A673 (cell line): Measurements from ENCODE around the gene ERC1. TPM values are rescaled to one million over a fixed set of nuclear protein-coding genes. Genes with fewer than 3 reads are reported as not detected.

Experiments used
- BruUV-seq: library from RNA; stranded (reverse); fragments of 400-500 nt; replicated peaks from 2 replicates; lab custom pipeline; 2021; lab: Mats Ljungman, UMichigan
- CTCF ChIA-PET: fragments of 300-600 bp; sonication (Branson Sonifier 250); formaldehyde crosslinking; loops from one replicate; lab custom pipeline; 2022; ENCODE audit warnings: antibody characterized with exemption; lab: Charles Lee
- POLR2A ChIA-PET: fragments of 300-600 bp; sonication (Branson Sonifier 250); formaldehyde crosslinking; loops from one replicate; lab custom pipeline; 2022; ENCODE audit warnings: antibody characterized with exemption; ENCODE audit not compliant: low non-redundant PET; lab: Charles Lee
- DNase-seq: peaks from one replicate; pipeline ENCODE4 v3.0.0-alpha.2; 2015; ENCODE audit warnings: low spot score
- H3K27ac ChIP-seq: fragments of 200-600 bp; sonication (generic); 2 replicates; pipeline ENCODE4 v1.5.1; 2016; ENCODE audit warnings: mixed run types, low read depth, mild to moderate bottlenecking, mixed read lengths, antibody characterized with exemption, low read length; ENCODE audit not compliant: poor library complexity, severe bottlenecking
- H3K27me3 ChIP-seq: fragments of 200-600 bp; sonication (generic); replicated peaks from 2 replicates; pipeline ENCODE4 v1.6.1; 2017; ENCODE audit warnings: mixed run types, low read depth, mild to moderate bottlenecking, mixed read lengths, antibody characterized with exemption, low read length; ENCODE audit not compliant: insufficient read depth, poor library complexity
- H3K36me3 ChIP-seq: fragments of 200-600 bp; sonication (generic); 2 replicates; pipeline ENCODE4 v1.6.1; 2016; ENCODE audit warnings: mixed run types, mild to moderate bottlenecking, mixed read lengths, antibody characterized with exemption, low read length; ENCODE audit not compliant: insufficient read depth, poor library complexity, severe bottlenecking
- H3K4me1 ChIP-seq: fragments of 200-600 bp; sonication (generic); 2 replicates; pipeline ENCODE4 v1.6.1; 2017; ENCODE audit warnings: mixed run types, mild to moderate bottlenecking, mixed read lengths, antibody characterized with exemption, low read length; ENCODE audit not compliant: insufficient read depth, poor library complexity, severe bottlenecking
- H3K4me3 ChIP-seq: fragments of 200-600 bp; sonication (generic); 2 replicates; pipeline ENCODE4 v1.5.1; 2016; ENCODE audit warnings: low read depth, mixed run types, mild to moderate bottlenecking, mixed read lengths, low read length; ENCODE audit not compliant: poor library complexity, severe bottlenecking
- H3K9me3 ChIP-seq: fragments of 200-600 bp; sonication (generic); 2 replicates; pipeline ENCODE4 v1.6.1; 2016; ENCODE audit warnings: mixed run types, low read depth, mild to moderate bottlenecking, mixed read lengths, antibody characterized with exemption, low read length; ENCODE audit not compliant: poor library complexity, severe bottlenecking
- EZH2 ChIP-seq: fragments of 200-600 bp; sonication (generic); IDR thresholded peaks from 2 replicates; pipeline ENCODE4 v1.6.1; 2017; ENCODE audit warnings: borderline replicate concordance, low read depth, mild to moderate bottlenecking, mixed read lengths, antibody characterized with exemption, low read length; ENCODE audit not compliant: poor library complexity, severe bottlenecking
- intact Hi-C: fragments of 100-400 bp; cut with micrococcal nuclease; formaldehyde crosslinking; loops from one replicate; pipeline ENCODE4 v1.10.0; 2022; ENCODE audit not compliant: unreplicated experiment
- total RNA-seq: library from RNA; stranded (reverse); gene quantifications from 2 replicates; pipeline ENCODE4 v1.2.3, GENCODE V29; 2021
- TF ChIP-seq, protein P1 (sequence below): fragments of 300-800, 200-600 bp; sonication (generic); conservative IDR thresholded peaks from 2 replicates; pipeline ENCODE4 v1.5.1; 2017; ENCODE audit warnings: low read depth, mild to moderate bottlenecking, antibody characterized with exemption, low read length, moderate library complexity, mixed read lengths

ERC1 gene
- total RNA-seq, 1 experiment from 2014 or later = 60.7 TPM

GRCh38 chr12:1041478-1041877, 50.5 kb downstream of the ERC1 start:
- DNase-seq = no peak
- H3K36me3 ChIP-seq = no peaks in the 10 kb centered on the region
- H3K4me1 ChIP-seq = peaks cover 7% of the 10 kb centered on the region
- H3K4me3 ChIP-seq = no peak overlapping the region
- no peaks in the 10 kb centered on the region for H3K9me3 ChIP-seq
- BruUV-seq = no TSS peak
- CTCF ChIA-PET = no interaction called here
- no peak overlapping the region for H3K27ac ChIP-seq
- POLR2A ChIA-PET = no interaction called here
- intact Hi-C loops = no loop called here
- TF ChIP-seq EZH2 = no peak
- TF ChIP-seq, protein P1, sequence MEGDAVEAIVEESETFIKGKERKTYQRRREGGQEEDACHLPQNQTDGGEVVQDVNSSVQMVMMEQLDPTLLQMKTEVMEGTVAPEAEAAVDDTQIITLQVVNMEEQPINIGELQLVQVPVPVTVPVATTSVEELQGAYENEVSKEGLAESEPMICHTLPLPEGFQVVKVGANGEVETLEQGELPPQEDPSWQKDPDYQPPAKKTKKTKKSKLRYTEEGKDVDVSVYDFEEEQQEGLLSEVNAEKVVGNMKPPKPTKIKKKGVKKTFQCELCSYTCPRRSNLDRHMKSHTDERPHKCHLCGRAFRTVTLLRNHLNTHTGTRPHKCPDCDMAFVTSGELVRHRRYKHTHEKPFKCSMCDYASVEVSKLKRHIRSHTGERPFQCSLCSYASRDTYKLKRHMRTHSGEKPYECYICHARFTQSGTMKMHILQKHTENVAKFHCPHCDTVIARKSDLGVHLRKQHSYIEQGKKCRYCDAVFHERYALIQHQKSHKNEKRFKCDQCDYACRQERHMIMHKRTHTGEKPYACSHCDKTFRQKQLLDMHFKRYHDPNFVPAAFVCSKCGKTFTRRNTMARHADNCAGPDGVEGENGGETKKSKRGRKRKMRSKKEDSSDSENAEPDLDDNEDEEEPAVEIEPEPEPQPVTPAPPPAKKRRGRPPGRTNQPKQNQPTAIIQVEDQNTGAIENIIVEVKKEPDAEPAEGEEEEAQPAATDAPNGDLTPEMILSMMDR = no peak
- no peaks in the 10 kb centered on the region for H3K27me3 ChIP-seq

GRCh38 chr12:1044199-1044598, 53.2 kb downstream of the ERC1 start:
- Histone ChIP-seq H3K4me3 (no peak overlapping the region), H3K27ac (no peak overlapping the region)

DNA sequence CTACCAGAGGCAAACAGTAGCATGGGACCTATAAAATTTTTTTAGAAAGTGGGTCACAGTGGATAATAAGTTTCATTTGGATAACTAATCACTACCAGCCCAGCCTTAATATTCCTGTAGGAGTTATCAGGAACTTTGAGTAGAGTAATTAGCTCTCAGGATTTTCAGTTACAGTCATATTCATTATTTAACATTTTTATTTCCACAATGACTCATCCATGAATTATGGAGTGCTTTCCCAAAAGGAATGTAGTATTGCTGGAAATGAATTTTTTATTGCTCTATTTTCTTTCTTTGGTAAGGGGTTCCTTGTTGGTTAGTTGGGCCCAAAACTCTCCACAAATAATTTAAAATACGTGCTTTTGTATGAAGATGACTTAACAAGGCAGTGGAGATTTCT, 53.7 kb downstream of the ERC1 start:
- intact Hi-C loops = no loop called here
- DNase-seq = peak; percentile 12
- no peak overlapping the region for H3K4me3 ChIP-seq
- TF ChIP-seq, protein P1 = no peak
- TF ChIP-seq EZH2 = no peak
- H3K4me1 ChIP-seq = peaks cover 35% of the 10 kb centered on the region
- ChIA-PET CTCF (no interaction called here), POLR2A (no interaction called here)
- no peaks in the 10 kb centered on the region for H3K9me3 ChIP-seq
- H3K27me3 ChIP-seq = no peaks in the 10 kb centered on the region
- no peak overlapping the region for H3K27ac ChIP-seq
- no TSS peak for BruUV-seq
- H3K36me3 ChIP-seq = no peaks in the 10 kb centered on the region

More at GRCh38 chr12:1044199-1044598, 53.2 kb downstream of the ERC1 start:
- Histone ChIP-seq H3K36me3 (no peaks in the 10 kb centered on the region), H3K4me1 (peaks cover 33% of the 10 kb centered on the region), H3K9me3 (no peaks in the 10 kb centered on the region), H3K27me3 (no peaks in the 10 kb centered on the region)
- CTCF ChIA-PET = no interaction called here
- POLR2A ChIA-PET = no interaction called here
- intact Hi-C loops = no loop called here
- no peak for TF ChIP-seq EZH2
- TF ChIP-seq, protein P1 = no peak
- no peak for DNase-seq
- no TSS peak for BruUV-seq
